HG03565 (cell line): ENCODE data around the gene CHCT1.
"Not testable (repeated sequence)": the region's sequence is repeated elsewhere in the genome, so short reads cannot be mapped to it uniquely, and the experiment has no call there.

Source experiments
- ATAC-seq: cut with Tn5 transposase; IDR thresholded peaks from one replicate; pipeline ENCODE4 v1.9.1; 2021; ENCODE audit warnings: mild to moderate bottlenecking, moderate library complexity; ENCODE audit not compliant: unreplicated experiment

CHCT1 gene

GRCh38 chr17:60398227-60398959 lies 23.9 kb upstream of the CHCT1 start:
- ATAC-seq = peak; percentile 62

GRCh38 chr17:60401819-60402218 lies 20.5 kb upstream of the CHCT1 start:
- no peak for ATAC-seq

GRCh38 chr17:60403523-60403810 lies 18.8 kb upstream of the CHCT1 start:
- ATAC-seq = no peak

- ATAC-seq = no peak
Observed at GRCh38 chr17:60403962-60404361, 18.3 kb upstream of the CHCT1 start.

- no peak for ATAC-seq
Observed at GRCh38 chr17:60406887-60407286, 15.4 kb upstream of the CHCT1 start.

- no peak for ATAC-seq
Observed at GRCh38 chr17:60410001-60410400, 12.3 kb upstream of the CHCT1 start.

- no peak for ATAC-seq
Observed at GRCh38 chr17:60412701-60413100, 9.6 kb upstream of the CHCT1 start.

- no peak for ATAC-seq
Observed at GRCh38 chr17:60415146-60415545, 7.1 kb upstream of the CHCT1 start.

GRCh38 chr17:60416368-60416925 lies 5.8 kb upstream of the CHCT1 start:
- ATAC-seq = no peak

GRCh38 chr17:60419003-60419402 lies 3.3 kb upstream of the CHCT1 start:
- not testable (repeated sequence) for ATAC-seq

GRCh38 chr17:60419875-60420274 lies 2.4 kb upstream of the CHCT1 start:
- ATAC-seq = not testable (repeated sequence)

- ATAC-seq = peak; percentile 77
Observed at GRCh38 chr17:60421273-60422161, 772 bp upstream of the CHCT1 start.

- ATAC-seq = no peak
Observed at GRCh38 chr17:60423865-60424264, 1.6 kb downstream of the CHCT1 start.

- ATAC-seq = no peak
Observed at GRCh38 chr17:60425626-60426025, 3.3 kb downstream of the CHCT1 start.

GRCh38 chr17:60426596-60426995 lies 4.3 kb downstream of the CHCT1 start:
- no peak for ATAC-seq

GRCh38 chr17:60428491-60428890 lies 6.2 kb downstream of the CHCT1 start:
- not testable (repeated sequence) for ATAC-seq

- not testable (repeated sequence) for ATAC-seq
Observed at GRCh38 chr17:60430561-60430960, 8.3 kb downstream of the CHCT1 start.

GRCh38 chr17:60433021-60433997 lies 11.0 kb downstream of the CHCT1 start:
- ATAC-seq = not testable (repeated sequence)

GRCh38 chr17:60435244-60436167 lies 13.2 kb downstream of the CHCT1 start:
- no peak for ATAC-seq

- ATAC-seq = no peak
Observed at GRCh38 chr17:60436676-60437075, 14.4 kb downstream of the CHCT1 start.
